ENCODE measurements around the gene PGRMC2.

PGRMC2 gene, protein sequence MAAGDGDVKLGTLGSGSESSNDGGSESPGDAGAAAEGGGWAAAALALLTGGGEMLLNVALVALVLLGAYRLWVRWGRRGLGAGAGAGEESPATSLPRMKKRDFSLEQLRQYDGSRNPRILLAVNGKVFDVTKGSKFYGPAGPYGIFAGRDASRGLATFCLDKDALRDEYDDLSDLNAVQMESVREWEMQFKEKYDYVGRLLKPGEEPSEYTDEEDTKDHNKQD

DNA sequence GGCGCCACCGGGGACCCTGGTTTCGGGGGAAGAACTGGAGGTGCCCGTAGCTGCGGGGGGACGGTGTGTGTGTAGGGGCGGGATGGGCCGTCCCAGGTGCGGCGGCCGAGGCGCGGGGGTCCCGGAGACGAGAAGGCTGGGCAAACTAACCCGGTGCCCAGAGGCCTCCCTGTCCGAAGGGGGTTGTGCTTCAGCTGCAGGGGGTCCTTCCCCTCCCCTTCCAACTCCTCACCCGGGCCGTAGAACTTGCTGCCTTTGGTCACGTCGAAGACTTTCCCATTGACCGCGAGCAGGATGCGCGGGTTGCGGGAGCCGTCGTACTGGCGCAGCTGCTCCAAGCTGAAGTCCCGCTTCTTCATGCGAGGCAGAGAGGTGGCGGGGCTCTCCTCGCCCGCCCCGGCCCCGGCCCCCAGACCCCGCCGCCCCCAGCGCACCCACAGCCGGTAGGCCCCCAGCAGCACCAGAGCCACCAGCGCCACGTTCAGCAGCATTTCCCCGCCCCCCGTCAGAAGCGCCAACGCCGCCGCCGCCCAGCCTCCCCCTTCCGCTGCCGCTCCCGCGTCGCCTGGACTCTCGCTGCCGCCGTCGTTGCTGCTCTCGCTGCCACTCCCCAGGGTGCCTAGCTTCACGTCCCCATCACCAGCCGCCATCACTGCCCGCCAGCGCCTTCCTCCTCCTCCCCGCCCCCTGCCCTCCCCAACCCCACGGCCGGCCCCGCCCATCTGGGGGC, at the start of gene PGRMC2:
Gene PGRMC2, minus strand, starts transcription at position 673 of the 730 bp plus-strand sequence. Its CDS starts 23 bp downstream, at position 650.
- DNase-seq: no peak

DNA sequence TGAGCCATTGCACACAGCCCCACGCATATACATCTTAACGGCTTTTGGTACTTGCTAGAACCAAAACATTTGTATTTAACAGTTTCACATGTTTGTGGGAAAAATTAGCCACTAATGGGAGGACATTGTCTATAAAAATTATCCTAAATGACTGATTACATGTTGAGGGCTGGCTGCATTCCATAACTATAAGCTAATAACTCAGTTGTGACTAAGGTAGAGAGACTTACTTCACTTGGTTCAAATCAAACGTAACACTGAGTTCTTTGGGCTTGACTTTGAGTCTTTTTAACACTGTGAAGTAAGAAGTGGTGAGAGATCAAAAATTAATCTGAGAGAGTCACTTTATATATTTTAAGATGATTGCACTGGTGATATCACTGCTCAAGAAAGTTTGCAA, 47.9 kb upstream of the PGRMC2 start:
- DNase-seq: peak; percentile 28

DNA sequence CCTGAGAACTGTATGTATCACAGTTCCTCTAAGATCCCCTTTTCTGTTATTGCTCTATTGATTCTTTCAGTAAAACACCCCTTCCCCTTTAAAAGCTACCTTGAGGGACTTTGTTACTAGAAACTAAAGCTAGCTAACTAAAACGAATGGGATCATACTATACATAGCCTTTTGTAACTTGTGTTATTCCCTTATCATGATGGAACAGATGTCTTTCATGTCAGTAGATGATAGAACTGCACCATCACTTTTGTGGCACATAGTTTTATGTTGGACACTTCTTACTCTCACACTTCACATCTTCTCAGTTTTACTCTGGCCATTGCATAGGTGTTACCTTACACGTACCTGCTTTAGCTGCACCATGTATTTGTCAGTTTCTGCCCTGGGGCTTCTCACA, 46.6 kb upstream of the PGRMC2 start:
- DNase-seq: no peak

DNA sequence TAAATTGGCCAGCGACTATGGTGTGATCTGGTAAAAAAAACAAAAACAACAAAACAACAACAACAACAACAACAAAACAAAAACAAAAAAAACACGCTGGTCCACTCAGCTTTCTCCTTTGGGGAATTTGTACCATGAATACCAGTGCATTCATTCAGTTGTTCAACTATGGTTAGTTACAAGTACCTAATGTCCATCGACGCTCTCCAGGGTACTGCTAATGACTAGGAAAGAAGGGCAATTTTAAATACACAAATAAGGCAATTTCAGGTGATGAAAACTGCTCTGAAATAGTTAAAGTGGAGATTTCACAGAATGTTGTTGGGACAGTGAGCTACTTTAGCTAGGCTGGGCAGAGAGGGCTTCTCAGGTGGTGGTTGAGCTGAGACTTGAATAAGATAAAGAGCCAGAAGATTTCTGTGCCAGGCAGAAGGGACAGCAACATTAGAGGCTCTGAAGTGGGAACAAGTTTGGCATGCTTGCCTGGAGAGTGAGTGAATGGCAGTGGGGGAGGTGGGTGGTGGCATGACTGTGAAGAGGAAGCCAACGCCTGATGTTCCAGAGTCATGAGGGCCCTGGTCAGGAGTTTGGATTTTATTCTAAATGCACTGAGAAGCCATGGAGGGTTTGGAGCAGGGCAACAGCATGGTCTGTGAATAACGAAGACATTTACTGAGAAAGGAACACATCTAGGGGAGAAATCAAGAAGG, 45.9 kb upstream of the PGRMC2 start:
- DNase-seq: no peak

DNA sequence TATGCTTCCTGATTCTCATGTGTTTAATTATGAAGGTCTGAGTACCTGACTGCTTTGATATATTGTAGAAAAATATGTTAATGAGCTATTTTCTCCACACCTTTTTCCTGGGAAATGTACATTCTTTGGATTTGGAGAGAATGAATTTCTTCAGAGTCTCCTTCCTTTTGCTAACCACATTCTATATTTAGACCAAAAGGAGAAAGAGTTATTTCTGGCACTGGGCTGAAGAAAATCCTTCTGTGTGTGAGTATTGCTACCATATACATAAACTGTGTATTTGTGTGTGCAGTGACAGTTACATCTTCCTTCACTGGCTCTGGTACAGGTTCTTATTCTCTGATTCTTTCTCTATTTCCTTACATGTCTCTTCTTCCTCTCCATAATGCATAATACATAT, 44.5 kb upstream of the PGRMC2 start:
- DNase-seq: no peak

DNA sequence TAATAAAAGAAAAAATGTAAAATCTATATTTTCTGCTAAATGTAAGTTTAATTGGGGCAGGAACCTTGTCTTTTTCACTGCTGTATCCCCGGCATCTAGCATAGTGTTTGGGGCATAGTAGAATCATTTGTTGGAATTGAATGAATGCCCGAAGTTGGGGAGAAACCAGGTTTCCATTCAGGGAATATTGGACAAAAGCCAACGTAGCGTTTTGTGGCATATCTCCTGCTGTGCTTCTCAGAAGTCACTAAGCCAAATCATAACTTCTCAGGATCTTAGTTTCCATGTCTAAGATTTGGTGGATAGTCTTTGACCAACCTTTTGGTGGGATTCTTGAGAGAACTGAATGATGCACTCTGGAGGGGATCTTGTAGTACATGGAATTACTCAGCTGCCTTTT, 42.0 kb upstream of the PGRMC2 start:
- DNase-seq: no peak

DNA sequence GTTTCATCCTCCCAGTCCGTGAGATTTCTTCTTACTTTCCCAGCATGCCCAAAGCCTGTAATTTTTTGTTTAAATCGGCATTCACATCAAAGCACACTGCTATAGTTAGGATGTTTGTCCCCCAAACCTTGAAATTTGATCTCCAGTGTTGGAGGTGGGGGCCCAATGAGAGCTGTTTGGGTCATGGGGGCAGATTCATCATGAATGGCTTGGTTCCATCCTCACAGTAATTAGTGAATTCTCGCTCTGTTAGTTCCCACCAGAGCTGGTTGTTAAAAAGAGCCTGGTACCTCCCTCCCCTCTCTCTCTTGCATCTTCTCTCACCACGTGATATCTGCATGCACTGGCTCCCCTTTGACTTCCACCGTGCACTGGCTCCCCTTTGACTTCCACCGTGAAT, 40.5 kb upstream of the PGRMC2 start:
- DNase-seq: no peak

DNA sequence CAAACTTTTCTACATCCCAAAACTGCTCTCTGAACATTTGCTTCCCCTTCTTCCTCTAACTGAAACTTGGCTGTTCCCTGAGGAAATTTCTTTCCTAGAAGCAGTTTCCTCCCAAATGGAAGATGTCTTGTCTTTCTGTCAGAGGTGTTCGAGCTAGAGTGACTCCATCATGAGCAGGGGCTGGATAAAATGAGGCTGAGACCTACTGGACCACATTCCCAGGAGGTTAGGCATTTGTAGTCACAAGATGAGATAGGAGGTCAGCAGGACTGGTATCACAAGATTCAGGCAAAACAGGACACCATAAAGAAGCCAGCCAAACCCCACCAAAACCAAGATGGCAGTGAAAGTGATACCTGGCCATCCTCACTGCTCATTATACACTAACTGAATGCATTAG, 35.8 kb upstream of the PGRMC2 start:
- no peak for DNase-seq

DNA sequence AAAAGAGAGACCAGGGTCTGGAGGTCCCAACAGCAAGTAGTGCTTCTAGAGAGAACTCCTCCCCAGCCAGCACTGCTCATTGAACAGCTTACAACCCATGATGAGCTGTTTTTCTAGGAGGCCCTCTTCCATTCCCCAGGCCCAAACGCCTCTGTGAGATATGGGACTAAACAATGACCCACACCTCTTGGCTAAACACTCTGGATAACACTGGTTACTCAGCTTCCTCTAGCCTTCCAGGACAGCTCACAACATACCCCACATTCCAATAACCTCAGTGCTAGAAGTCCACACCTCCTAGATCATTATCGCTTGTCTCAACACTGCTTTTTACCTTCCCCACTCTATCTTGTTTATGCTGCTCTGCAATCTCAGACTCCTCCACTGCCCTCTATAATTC, 35.4 kb upstream of the PGRMC2 start:
- peak; percentile 77 for DNase-seq

DNA sequence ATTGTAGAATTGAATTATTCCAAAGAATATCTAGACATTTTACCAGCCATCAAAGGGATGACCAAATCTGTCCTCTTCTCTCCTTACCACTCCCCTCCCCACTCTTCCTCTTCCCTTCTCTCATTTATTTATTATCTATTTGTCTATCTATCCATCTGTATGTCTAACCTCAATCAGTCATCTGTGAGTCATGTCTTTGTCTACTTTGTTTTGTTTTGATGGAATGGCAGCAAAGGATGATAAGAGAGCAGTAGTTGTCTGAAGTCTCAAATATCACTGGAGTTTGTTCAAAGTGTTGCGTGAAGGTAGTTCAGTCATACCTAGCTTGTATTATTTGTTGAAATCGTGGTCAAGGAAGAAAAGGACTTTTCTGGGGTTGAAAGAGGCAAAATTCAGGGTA, 34.7 kb upstream of the PGRMC2 start:
- DNase-seq: no peak

DNA sequence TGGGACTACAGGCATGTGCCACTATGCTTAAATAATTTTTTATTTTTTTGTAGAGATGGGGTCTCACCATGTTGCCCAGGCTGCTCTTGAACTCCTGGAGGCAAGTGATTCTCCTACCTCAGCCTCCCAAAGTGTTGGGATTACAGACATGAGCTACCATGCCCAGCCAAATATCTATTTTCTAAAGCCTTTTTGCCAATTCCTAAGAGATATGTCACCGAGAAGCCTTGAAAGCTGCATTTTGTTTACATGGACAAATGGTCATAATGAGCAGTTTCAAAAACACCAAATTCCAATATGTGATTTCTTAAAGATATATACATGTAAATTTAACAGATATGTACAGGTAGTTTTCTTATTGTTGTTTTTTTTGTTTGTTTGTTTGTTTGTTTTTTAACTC, 33.0 kb upstream of the PGRMC2 start:
- DNase-seq: no peak

DNA sequence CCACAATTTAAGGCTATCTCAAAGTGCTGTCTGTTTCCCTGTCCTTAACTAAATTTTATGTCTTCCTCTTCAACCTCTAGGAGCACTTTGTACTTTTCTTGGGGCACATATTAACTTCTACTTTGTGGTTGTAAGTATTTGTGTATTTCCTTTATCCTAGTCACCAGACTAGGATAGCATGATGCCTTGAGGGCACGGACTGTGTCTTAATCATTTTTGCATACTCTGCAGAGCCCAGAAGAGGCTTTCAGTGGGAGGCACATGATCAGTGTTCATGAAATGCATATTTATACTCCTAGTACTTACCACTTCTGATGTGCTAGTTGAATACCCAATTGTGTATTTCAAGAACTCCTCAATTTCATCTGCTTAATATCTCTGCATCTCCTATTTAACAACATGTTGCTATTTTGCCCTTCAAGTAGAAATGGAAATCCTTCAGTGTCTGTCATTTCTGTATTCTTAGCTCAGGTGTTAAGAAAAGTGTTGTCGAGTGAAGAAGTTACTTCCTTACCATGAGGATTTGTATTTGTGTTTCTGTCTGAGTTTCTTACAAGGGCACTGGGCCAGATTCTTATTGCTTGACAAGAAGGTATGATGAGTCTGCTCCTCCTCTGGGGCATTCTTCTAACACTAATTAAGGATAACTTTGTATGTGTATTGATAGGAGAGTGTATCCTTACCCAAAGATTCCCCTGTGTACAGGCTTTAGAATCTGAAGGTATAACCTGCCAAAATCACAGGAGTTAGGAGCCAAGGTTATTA, 28.3 kb upstream of the PGRMC2 start:
- no peak for DNase-seq

DNA sequence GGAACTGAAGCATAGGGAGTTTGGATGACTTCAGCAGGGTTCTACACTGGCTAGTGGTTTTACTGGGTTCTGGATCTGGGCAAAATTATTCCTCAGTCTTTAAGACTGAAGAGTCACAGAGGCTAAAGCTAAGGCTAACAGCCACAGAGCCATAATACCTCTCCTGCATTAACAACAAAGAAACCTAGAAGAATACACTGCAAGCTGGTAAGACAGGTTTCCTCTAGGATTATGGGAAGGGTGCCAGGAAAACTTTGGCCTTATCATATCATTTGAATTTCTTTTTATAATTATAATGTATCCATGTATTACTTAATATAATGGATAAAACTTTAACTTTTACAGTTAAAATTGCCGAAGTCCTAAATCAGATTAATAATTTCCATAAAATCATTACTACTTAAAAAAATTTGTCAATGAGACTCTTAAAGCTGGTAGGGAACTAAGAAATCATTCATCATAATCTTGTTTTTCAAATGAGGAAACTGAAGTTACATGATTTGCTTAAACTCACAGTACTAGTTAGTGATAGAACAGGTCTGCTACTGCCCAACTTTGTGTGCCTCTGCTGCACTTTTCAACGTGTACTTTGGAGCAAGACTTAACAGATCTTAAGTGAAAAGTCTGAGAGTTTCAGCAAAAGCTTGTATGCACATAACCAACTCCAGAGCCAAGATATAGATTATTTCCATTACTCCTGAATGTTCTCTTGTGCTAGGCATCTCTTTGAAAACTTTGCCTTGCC, 24.2 kb upstream of the PGRMC2 start:
- no peak for DNase-seq

DNA sequence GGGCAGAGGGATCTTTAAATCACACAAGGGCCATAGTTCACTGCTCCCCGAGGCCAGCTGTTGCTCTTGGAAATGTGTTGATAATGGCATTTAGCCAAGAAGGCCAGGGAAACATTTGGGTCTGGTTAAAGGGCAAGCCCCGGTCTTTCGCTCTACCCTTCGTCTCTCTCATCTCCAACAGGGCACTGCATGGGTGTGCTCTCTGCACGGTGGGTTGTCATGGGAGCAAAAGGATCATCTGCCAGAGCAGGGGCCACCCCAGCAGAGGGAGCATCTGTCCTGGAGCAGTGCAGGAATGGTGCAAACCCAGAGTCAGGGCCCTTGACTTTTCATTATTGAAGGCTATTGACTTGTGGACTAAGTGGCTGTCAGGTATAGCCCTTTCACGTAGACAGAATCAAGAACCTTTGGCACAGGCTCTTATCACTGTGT, 22.7 kb upstream of the PGRMC2 start:
- no peak for DNase-seq

DNA sequence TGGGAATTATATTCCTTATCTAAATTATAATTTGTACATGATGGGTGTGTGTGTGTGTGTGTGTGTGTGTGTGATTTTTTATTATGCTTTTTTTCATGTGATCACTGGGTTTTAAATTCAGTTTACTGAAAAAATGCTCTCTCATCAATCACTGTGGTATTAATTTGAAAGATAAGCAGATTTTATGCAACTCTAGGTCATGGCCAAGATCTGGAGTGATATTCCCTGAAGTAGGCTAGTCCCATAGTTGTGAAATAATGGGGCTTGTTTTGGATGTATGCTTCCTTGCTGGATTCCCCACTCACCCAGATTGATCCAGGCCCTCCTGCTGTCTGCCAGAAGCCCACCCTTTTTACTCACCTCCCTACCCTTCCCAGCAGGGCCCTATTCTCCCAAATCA, 22.0 kb upstream of the PGRMC2 start:
- DNase-seq: no peak

DNA sequence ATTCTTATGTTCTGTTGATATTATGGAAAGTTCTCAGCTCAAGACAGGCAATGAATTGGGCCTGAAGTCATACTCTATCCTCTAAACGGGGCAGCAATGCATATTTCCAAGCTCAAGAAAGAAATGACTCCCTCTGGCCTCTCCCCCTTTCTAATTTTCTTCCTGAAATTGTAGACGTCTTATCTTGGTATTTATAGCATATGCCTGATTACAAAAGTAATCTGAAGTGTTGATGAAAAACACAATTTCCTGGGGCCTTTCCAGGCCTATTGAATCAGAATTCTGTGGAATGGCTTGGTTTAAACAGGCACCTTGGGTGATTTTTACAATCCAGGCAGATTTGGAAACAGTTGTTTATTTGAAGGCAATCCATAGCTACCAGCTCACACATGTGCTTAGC, 21.4 kb upstream of the PGRMC2 start:
- DNase-seq: no peak

DNA sequence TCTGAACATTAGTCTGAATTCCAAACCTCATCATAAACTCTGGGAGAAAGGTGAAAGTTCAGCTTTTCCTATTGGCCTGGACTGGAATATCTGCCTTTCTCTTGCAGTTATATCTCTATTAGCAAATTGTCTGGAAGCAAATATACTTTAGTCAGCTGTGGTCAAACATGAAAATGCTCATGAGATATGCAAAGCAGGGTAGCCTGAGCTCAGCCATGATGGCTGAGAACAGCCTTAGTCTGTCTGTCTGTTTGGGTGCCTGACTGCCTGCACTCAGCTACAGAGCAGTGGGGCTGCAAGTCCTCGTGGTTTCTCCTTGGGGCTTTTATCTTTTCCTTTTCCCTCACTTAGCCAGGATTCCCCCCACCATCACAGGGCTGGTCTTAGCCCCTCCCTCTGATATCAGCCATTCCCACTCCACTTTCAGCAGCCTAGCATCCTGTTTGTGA, 19.5 kb upstream of the PGRMC2 start:
- no peak for DNase-seq

DNA sequence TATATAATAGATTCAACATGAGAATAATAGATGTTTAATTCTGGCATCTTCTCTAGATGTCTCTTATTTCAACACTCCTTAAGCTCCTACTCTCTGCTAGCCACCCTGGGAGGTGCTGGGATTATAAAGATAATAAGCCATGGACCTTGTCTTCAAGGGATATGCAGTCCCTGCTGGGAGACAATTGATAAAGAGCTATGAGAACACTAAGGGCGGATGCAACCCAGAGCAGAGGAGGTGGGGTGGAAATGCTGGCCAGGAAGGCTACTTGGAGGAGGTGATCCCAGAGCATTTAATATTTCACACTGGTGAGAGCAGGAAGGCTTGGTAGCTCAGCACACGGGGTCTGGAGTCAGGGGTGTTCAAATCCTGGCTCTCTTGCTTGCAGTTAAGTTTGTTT, 18.3 kb upstream of the PGRMC2 start:
- no peak for DNase-seq

DNA sequence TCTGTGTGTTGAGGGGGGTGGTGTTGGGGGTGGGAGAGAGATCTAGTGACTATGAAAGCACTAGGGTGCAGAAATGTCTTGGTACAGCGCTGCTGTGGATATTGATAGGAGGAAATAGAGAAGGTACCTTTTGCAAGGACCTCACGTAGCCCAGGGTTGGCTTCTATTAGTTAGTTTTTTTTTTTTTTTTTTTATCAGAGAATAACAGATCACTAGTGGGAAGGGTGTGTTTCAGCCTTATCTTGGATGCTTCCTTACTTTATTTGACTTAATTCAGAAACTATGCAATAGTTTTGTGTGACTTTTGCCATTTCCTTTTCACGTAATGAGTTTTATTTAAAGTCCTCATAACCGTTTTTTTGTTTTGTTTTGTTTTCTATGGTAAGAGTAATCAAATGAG, 16.4 kb upstream of the PGRMC2 start:
- DNase-seq: no peak

DNA sequence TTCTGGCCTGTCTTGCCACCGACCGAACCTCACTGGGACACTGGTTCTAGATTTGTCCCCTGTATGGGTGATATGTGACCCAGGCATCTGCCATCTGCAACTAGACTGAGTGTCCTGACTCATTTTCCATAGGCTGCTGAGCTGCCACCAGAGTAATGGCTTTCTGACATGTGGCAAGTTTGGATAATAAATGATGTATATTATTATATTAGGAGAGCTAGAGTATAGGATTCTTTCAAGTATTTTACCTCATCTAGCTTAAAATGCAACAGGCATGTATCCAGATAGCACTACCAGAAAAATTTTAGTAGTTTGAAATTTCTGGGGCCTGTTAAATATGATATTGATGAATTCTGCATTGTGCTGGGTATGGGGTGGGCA, 15.8 kb upstream of the PGRMC2 start:
- no peak for DNase-seq

DNA sequence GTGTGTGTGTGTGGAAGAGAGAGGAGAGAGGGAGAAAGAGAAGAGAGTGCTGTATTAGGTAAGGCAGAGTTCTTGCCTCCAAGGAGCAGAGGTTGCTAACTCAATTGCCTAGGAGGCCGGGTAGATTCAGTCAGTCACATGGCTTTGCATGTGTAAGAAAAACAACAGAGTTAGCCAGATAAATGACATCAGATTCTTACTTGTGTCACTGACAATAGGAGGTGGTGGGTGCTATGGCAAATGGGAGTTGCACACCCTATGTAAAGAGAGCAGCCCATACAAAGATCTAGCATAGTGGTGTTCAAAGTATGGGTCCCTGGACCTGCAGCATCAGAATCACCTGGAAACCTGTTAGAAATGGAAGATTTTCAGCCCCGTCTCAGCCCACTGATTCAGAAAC, 14.4 kb upstream of the PGRMC2 start:
- DNase-seq: no peak

DNA sequence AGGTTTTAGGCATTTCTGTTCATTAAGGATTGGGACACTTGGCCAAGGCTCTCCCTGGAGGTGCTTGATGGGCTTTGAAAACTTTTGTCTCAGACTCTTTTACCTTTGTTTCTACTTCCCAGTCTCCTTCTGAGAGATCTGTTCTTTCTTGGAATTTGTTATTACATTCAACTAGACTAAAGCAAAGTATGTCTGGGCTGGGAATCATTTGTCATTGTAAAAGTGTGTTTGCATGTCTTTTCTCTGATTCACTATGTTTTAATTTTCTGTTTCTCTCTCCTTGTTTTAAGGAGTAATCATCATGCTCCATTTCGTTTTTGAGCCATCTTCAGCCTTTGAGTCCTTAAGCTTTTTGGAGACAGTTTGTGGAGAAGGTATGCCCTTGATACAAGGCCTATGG, 12.2 kb upstream of the PGRMC2 start:
- no peak for DNase-seq

DNA sequence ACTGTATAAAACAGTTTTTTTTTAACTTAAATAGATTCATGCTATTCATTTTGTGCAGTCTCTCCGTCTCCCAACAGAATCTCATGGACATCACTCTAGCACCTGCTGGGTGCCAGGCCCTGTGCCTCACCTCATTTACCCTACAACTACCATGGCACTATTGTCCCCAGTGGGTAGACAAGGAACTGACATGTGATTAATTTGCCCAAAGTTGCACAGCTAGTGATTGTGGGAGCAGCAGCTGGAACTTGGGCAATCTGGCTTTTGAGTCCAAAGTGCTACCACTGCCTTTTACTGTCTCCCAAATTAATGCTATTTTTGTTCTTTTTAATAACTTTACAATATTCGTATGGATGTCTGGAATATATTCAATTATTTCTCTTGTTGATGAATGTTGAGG, 11.2 kb upstream of the PGRMC2 start:
- no peak for DNase-seq

All from HCEC 1CT (cell line).